WERI-Rb-1 (cell line): Measurements from ENCODE around the gene RAB36.
"Not testable (repeated sequence)": the region's sequence is repeated elsewhere in the genome, so short reads cannot be mapped to it uniquely, and the experiment has no call there.

Experiments
- DNase-seq: peaks from one replicate; pipeline ENCODE4 v3.0.0-alpha.2; 2020
- H3K27ac ChIP-seq: fragments of 250-450 bp; sonication (Bioruptor Pico); 2 replicates; pipeline ENCODE4 v1.5.1; 2020; ENCODE audit warnings: mild to moderate bottlenecking, moderate library complexity
- H3K27me3 ChIP-seq: fragments of 250-450 bp; sonication (Bioruptor Pico); 2 replicates; pipeline ENCODE4 v1.5.1; 2021; ENCODE audit warnings: mild to moderate bottlenecking, low read depth, moderate library complexity; ENCODE audit not compliant: insufficient read depth, severe bottlenecking
- H3K36me3 ChIP-seq: fragments of 250-450 bp; sonication (Bioruptor Pico); 2 replicates; pipeline ENCODE4 v1.5.1; 2020; ENCODE audit warnings: mild to moderate bottlenecking, moderate library complexity
- H3K4me3 ChIP-seq: 2 replicates; pipeline ENCODE4 v1.5.1; 2011; ENCODE audit warnings: low read depth, mild to moderate bottlenecking, control low read depth, low read length
- H3K9me3 ChIP-seq: fragments of 250-450 bp; sonication (Bioruptor Pico); 2 replicates; pipeline ENCODE4 v1.5.1; 2021; ENCODE audit warnings: mild to moderate bottlenecking, moderate library complexity; ENCODE audit not compliant: severe bottlenecking
- TF ChIP-seq, protein P1 (sequence below): IDR thresholded peaks from 2 replicates; pipeline ENCODE4 v1.5.1; 2011; ENCODE audit warnings: low read depth, mild to moderate bottlenecking, control low read depth, inconsistent platforms, low read length

Gene RAB36

GRCh38 chr22:23129149-23129548 is 16.1 kb upstream of the RAB36 start:
- Histone ChIP-seq H3K36me3 (no peaks in the 10 kb centered on the region), H3K9me3 (no peaks in the 10 kb centered on the region), H3K4me3 (no peak overlapping the region), H3K27me3 (no peaks in the 10 kb centered on the region), H3K27ac (no peak overlapping the region)
- no peak for DNase-seq
- TF ChIP-seq, protein P1, sequence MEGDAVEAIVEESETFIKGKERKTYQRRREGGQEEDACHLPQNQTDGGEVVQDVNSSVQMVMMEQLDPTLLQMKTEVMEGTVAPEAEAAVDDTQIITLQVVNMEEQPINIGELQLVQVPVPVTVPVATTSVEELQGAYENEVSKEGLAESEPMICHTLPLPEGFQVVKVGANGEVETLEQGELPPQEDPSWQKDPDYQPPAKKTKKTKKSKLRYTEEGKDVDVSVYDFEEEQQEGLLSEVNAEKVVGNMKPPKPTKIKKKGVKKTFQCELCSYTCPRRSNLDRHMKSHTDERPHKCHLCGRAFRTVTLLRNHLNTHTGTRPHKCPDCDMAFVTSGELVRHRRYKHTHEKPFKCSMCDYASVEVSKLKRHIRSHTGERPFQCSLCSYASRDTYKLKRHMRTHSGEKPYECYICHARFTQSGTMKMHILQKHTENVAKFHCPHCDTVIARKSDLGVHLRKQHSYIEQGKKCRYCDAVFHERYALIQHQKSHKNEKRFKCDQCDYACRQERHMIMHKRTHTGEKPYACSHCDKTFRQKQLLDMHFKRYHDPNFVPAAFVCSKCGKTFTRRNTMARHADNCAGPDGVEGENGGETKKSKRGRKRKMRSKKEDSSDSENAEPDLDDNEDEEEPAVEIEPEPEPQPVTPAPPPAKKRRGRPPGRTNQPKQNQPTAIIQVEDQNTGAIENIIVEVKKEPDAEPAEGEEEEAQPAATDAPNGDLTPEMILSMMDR = no peak

DNA sequence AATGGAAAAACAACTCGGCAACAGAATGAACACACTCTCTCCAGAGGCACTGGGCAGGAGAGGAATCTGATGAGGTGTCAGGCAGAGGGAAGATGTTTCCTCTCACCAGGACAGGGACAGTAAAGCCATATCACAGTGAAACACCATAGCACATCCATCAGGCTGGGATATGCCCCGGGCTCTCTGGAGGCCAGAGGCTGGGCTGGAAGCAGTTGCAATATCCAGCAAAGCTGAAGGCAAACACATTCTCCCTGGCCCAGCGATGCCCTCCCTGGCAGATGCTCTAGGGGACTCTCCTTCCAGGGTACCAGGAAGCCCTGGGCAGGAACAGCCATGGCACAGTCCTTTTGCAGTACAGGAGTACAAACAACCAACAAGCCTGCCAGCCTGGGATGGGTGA is 14.6 kb upstream of the RAB36 start:
- Histone ChIP-seq H3K9me3 (no peaks in the 10 kb centered on the region), H3K4me3 (no peak overlapping the region), H3K27ac (no peak overlapping the region), H3K36me3 (no peaks in the 10 kb centered on the region), H3K27me3 (no peaks in the 10 kb centered on the region)
- DNase-seq = no peak
- TF ChIP-seq, protein P1 = no peak

GRCh38 chr22:23131931-23132330 is 13.3 kb upstream of the RAB36 start:
- Histone ChIP-seq H3K27me3 (no peaks in the 10 kb centered on the region), H3K36me3 (no peaks in the 10 kb centered on the region), H3K9me3 (no peaks in the 10 kb centered on the region), H3K27ac (no peak overlapping the region), H3K4me3 (no peak overlapping the region)
- TF ChIP-seq, protein P1 = no peak
- DNase-seq = no peak

- Histone ChIP-seq H3K9me3 (no peaks in the 10 kb centered on the region), H3K4me3 (no peak overlapping the region), H3K36me3 (no peaks in the 10 kb centered on the region), H3K27me3 (no peaks in the 10 kb centered on the region), H3K27ac (no peak overlapping the region)
- TF ChIP-seq, protein P1 = no peak
- DNase-seq = no peak
Measured at GRCh38 chr22:23132376-23133091, 12.7 kb upstream of the RAB36 start.

DNA sequence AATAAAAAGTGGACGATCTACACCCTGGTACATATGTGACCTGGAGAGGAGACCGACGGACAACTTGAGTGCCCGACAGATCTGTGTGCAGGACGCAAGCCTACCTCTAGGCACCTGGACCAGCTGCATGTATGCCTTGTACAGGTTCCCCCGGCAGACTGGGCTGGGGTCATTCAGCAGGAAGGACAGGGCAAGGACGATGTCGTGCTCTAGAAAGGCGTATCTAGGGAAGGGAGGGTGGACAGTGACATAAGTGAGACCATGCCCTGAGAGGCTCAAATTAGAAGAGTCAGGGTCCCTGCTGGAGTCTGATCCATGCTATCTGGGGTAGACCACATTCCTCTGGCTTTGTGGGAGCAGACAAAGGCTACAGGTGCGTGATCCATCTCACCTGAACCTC is 11.4 kb upstream of the RAB36 start:
- TF ChIP-seq, protein P1 = no peak
- DNase-seq = no peak
- Histone ChIP-seq H3K36me3 (no peaks in the 10 kb centered on the region), H3K27ac (no peak overlapping the region), H3K9me3 (no peaks in the 10 kb centered on the region), H3K4me3 (no peak overlapping the region), H3K27me3 (no peaks in the 10 kb centered on the region)

DNA sequence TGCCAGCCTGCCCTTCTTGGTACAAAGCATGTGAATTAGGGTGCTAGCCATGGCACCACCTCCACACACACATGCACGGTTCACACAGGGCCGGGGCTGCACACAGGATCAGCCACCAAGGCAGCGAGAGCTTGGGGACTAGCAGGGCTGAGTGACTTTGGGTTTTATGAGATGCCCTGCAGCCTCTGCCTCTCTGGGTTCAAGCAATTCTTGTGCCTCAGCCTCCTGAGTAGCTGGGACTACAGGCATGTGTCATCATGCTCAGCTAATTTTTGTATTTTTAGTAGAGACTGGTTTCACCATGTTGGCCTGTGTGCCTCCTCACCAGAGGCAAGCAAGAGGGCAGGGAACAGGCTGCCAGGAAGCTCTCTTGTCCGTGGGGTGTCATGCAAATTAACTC is 8.3 kb upstream of the RAB36 start:
- not testable (repeated sequence) for H3K4me3 ChIP-seq, DNase-seq, H3K27ac ChIP-seq, H3K36me3 ChIP-seq, H3K9me3 ChIP-seq, H3K27me3 ChIP-seq
